DND-41 (cell line): ENCODE data around the gene ANGPTL4.

ENCODE experiments used
- CTCF ChIP-seq: IDR thresholded peaks from 2 replicates; pipeline ENCODE4 v1.5.1; 2012; ENCODE audit warnings: borderline replicate concordance, low read length, moderate library complexity, mild to moderate bottlenecking; ENCODE audit not compliant: poor library complexity, severe bottlenecking; ENCODE audit errors: extremely low read depth
- EZH2 ChIP-seq: IDR thresholded peaks from 3 replicates; pipeline ENCODE4 v1.6.1; 2012; ENCODE audit warnings: borderline replicate concordance, low read depth, mild to moderate bottlenecking, moderate library complexity, low read length, inconsistent platforms; ENCODE audit not compliant: severe bottlenecking

DNA sequence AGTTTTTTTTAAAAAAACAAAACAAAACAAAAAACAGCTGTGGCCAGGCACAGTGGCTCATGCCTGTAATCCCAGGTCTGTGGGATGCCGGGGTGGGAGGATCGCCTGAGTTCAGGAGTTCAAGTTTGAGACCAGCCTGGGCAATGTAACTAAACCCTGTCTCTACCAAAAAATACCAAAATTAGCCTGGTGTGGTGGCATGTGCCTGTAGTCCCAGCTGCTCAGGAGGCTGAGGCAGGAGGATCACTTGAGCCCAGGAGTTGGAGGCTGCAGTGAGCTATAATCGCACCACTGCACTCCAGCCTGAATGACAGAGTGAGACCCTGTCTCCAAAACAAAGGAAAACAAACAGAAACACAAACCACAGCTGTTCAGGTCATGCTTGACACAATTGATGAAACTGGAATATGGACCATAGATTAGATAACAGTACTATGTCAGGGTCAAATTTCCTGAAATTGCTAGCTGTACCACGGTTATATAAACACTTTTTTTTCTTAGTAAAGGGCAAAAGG, 6.9 kb upstream of the ANGPTL4 start:
- TF ChIP-seq CTCF (no peak), EZH2 (no peak)
